ENCODE data around the gene ATP5IF1. TPM values are rescaled to one million over a fixed set of nuclear protein-coding genes. Genes with fewer than 3 reads are reported as not detected.

ATP5IF1 gene
- total RNA-seq, 1 experiment from 2014 or later: 169 TPM

DNA sequence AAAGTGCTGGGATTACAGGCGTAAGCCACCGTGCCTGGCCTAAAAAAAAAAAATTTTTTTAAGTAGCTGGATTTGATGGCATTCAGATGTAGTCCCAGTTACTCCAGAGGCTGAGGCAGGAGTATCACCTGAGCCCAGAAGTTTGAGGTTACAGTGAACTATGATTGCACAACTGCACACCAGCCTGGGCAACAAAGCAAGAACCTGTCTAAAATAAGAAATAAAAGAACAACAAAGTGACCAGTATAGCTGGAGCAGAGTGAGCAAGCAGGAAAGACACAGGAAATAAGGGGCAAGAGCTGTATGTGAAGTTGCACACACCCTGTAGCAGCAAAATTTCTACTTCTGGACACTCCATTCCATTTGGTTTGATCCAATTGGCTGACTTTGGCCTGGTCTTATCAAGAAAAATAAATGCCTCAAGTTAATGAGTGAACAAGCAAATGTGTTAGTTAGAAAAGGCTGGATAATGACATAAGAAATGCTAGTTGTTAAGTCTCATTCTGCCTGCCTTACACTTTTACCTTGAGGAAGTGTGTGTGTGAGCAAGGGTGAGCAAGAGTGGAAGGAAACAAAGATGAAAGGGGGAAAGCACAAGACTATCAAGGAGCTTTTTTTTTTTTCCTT, 7.9 kb downstream of the ATP5IF1 start:
- ATAC-seq (no peak), DNase-seq (ENCODE audit: low read depth, low spot score) (no peak)
- no peak overlapping the region for H2AFZ ChIP-seq (ENCODE audit: low read depth, low read length, poor library complexity, severe bottlenecking)
- no TSS peak for BruUV-seq (replicated peaks)
- H3K4me3 ChIP-seq (replicated peaks in 1 of 2; ENCODE audit: low read depth in 1 of 2, low read length in 2 of 2): no peak overlapping the region
- H3K27ac ChIP-seq (ENCODE audit: low read depth, low read length): no peak overlapping the region
- no peaks in the 10 kb centered on the region for H3K79me2 ChIP-seq (ENCODE audit: insufficient read depth, low read length)
- no peaks in the 10 kb centered on the region for H3K36me3 ChIP-seq (ENCODE audit: control insufficient read depth in 1 of 2, insufficient read depth in 2 of 2, low read length in 2 of 2)
- no peak overlapping the region for H3K9ac ChIP-seq (ENCODE audit: low read length)
- no peaks in the 10 kb centered on the region for H3K9me2 ChIP-seq (ENCODE audit: insufficient read depth)
- ChIA-PET RAD21 (ENCODE audit: low non-redundant PET in 1 of 2, low total read pairs in 2 of 2, uncharacterized antibody in 2 of 2, unreplicated experiment in 2 of 2) (no interaction called here), CTCF (no interaction called here), POLR2A (no interaction called here)
- H3K27me3 ChIP-seq (ENCODE audit: insufficient read depth, low read length): no peaks in the 10 kb centered on the region
- no peak overlapping the region for H3K4me2 ChIP-seq (ENCODE audit: low read length)
- peaks cover 13 to 16% of the 10 kb centered on the region in 2 experiments for H3K4me1 ChIP-seq (ENCODE audit: control insufficient read depth in 1 of 2, insufficient read depth in 2 of 2, low read length in 2 of 2)
- H3K9me3 ChIP-seq (ENCODE audit: control insufficient read depth in 1 of 2, insufficient read depth in 1 of 2, low read depth in 1 of 2, low read length in 2 of 2): no peaks in the 10 kb centered on the region
- intact Hi-C loops (cut with micrococcal nuclease): no loop called here
- TF ChIP-seq, protein P1, sequence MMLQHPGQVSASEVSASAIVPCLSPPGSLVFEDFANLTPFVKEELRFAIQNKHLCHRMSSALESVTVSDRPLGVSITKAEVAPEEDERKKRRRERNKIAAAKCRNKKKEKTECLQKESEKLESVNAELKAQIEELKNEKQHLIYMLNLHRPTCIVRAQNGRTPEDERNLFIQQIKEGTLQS (IDR thresholded peaks at IDR 0.05): no peak
- TF ChIP-seq FOSL1 (IDR thresholded peaks at IDR 0.05; ENCODE audit: low read depth): no peak
- TF ChIP-seq, protein P2, sequence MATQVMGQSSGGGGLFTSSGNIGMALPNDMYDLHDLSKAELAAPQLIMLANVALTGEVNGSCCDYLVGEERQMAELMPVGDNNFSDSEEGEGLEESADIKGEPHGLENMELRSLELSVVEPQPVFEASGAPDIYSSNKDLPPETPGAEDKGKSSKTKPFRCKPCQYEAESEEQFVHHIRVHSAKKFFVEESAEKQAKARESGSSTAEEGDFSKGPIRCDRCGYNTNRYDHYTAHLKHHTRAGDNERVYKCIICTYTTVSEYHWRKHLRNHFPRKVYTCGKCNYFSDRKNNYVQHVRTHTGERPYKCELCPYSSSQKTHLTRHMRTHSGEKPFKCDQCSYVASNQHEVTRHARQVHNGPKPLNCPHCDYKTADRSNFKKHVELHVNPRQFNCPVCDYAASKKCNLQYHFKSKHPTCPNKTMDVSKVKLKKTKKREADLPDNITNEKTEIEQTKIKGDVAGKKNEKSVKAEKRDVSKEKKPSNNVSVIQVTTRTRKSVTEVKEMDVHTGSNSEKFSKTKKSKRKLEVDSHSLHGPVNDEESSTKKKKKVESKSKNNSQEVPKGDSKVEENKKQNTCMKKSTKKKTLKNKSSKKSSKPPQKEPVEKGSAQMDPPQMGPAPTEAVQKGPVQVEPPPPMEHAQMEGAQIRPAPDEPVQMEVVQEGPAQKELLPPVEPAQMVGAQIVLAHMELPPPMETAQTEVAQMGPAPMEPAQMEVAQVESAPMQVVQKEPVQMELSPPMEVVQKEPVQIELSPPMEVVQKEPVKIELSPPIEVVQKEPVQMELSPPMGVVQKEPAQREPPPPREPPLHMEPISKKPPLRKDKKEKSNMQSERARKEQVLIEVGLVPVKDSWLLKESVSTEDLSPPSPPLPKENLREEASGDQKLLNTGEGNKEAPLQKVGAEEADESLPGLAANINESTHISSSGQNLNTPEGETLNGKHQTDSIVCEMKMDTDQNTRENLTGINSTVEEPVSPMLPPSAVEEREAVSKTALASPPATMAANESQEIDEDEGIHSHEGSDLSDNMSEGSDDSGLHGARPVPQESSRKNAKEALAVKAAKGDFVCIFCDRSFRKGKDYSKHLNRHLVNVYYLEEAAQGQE (IDR thresholded peaks at IDR 0.05; ENCODE audit: low read depth): no peak
- TF ChIP-seq SP1 (IDR thresholded peaks at IDR 0.05; ENCODE audit: low read depth): no peak
- no peak for TF ChIP-seq ZNF274 (IDR thresholded peaks at IDR 0.05; ENCODE audit: low read depth, low read length)
- no peak for TF ChIP-seq YY1 (IDR thresholded peaks at IDR 0.05; ENCODE audit: extremely low read depth, insufficient replicate concordance, low read depth, low read length)
- TF ChIP-seq CEBPB (IDR thresholded peaks at IDR 0.05; ENCODE audit: low read depth): no peak
- TF ChIP-seq SIN3A (IDR thresholded peaks at IDR 0.05; ENCODE audit: low read depth): no peak
- no peak for TF ChIP-seq POLR2A (IDR thresholded peaks at IDR 0.05; ENCODE audit: borderline replicate concordance, extremely low read depth, insufficient read depth, insufficient read length)
- TF ChIP-seq POLR2AphosphoS5 (IDR thresholded peaks at IDR 0.05; ENCODE audit: low read depth, low read length): no peak
- no peaks in the 10 kb centered on the region for H4K20me1 ChIP-seq (ENCODE audit: insufficient read depth)
